ENCODE data around the gene SLC6A8.

The SLC6A8 gene

GRCh38 chrX:153648358-153649177 is 39.2 kb upstream of the SLC6A8 start:
- no peak for DNase-seq

GRCh38 chrX:153649178-153649914 is 38.4 kb upstream of the SLC6A8 start:
- peak; percentile 29 to 55 for DNase-seq

- DNase-seq = no peak
Observed at GRCh38 chrX:153649915-153650782, 37.6 kb upstream of the SLC6A8 start.

- no peak for DNase-seq
Observed at GRCh38 chrX:153650959-153651358, 36.8 kb upstream of the SLC6A8 start.

GRCh38 chrX:153651540-153652079 is 36.1 kb upstream of the SLC6A8 start:
- DNase-seq = peak in 1 of 2 donors; percentile 8

GRCh38 chrX:153653556-153653955 is 34.2 kb upstream of the SLC6A8 start:
- DNase-seq = no peak

GRCh38 chrX:153657161-153657560 is 30.6 kb upstream of the SLC6A8 start:
- no peak for DNase-seq

GRCh38 chrX:153659268-153659667 is 28.5 kb upstream of the SLC6A8 start:
- DNase-seq = no peak

GRCh38 chrX:153662266-153662665 is 25.5 kb upstream of the SLC6A8 start:
- peak; percentile 4 to 41 for DNase-seq

- no peak for DNase-seq
Observed at GRCh38 chrX:153665726-153666306, 21.9 kb upstream of the SLC6A8 start.

GRCh38 chrX:153667281-153667955 is 20.3 kb upstream of the SLC6A8 start:
- DNase-seq = no peak

- DNase-seq = peak; percentile 82
Observed at GRCh38 chrX:153667956-153668396, 19.8 kb upstream of the SLC6A8 start.

- DNase-seq = no peak
Observed at GRCh38 chrX:153668423-153669173, 19.1 kb upstream of the SLC6A8 start.

GRCh38 chrX:153669174-153669890 is 18.4 kb upstream of the SLC6A8 start:
- DNase-seq = no peak

GRCh38 chrX:153669901-153670731 is 17.6 kb upstream of the SLC6A8 start:
- no peak for DNase-seq

GRCh38 chrX:153670748-153671588 is 16.8 kb upstream of the SLC6A8 start:
- no peak for DNase-seq

- DNase-seq = no peak
Observed at GRCh38 chrX:153671589-153672530, 15.9 kb upstream of the SLC6A8 start.

All from inflammatory macrophage (primary cell).